Suppressor macrophage treated with lipopolysaccharide for 4 hours (primary cell): Measurements from ENCODE around the gene TMEM86B.
"Not testable (repeated sequence)": the region's sequence is repeated elsewhere in the genome, so short reads cannot be mapped to it uniquely, and the experiment has no call there.

Experiments
- DNase-seq: peaks from one replicate; pipeline ENCODE4 v3.0.0-alpha.2; 2020

TMEM86B gene

DNA sequence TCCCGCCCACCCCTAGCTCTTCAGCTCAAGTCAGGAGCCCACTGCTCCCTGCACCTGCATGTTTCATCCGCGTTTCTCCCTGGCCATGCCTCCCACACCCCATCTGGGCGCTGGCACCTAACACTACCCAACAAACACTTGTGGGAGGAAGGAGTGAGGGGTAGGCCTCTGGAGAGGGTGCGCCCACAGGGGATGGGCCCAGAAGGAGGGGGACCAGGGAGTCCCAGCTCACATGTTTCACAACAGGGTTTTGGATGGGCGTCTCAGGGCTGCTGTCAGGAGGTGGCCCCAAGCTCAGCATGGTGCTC, 12.1 kb upstream of the TMEM86B start:
- DNase-seq = no peak

- no peak for DNase-seq
Measured at GRCh38 chr19:55239004-55239403, 10.4 kb upstream of the TMEM86B start.

GRCh38 chr19:55238030-55238429, 9.5 kb upstream of the TMEM86B start:
- no peak for DNase-seq

DNA sequence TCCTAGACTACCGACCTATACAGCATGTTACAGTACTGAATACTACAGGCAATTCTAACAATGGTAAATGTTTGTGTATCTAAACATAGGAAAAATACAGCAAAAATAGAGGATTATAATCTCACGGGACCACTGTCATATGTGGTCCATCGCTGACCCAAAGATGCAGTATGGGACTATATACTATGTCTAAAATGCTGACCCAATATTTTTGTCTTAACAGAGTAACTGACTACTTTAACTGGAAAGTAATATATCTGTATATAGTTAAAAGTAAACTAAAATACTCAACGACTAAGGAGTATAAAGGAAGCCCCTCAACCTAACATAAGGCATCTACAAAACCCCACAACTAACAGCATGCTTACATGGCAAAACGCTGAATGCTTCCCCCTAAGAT, 4.4 kb upstream of the TMEM86B start:
- DNase-seq = no peak

- no peak for DNase-seq
Measured at GRCh38 chr19:55232286-55232602, 3.7 kb upstream of the TMEM86B start.

DNA sequence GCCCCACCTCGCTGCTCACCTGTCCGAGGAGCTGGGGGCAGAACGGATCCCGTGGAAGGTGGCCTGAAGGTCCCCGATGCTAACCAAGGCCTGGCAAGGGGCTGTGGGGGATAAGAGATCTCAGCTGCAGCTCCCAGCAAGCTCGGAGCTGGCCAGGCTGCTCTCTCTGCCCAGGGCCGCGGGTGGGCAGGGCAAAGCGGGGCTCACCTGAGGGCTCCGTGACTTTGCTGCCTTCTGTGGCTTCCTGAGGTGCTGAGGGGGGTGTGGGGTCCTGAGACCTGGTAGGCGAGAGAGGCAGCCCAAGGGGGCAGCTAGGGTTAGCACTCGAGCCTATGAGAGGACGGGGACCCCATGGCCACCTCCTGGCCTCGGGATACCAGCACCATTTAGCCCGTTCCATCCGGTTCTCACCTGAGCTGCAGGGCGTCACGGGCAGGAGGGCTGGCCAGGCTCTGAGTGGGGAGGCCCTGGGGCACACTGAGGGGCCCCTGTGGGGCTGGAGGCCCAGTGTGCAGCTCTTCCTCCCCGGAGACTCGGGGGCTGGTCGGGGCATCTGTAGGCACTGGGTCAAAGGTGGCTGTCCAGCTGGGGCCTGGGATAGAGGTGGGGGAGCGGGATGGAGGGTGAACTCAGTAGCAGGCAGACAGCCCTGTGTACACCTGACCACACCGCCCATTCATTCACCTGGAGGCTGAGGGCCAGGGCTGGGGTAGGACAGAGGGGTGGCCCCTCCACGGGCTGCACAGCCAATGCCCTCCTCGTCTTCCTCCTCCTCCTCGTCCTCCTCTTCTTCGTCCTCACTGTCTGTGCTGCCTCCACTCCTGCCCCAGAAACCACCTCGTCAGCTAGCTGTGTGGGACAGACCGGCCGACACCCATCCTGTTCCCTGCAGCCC, 3.1 kb upstream of the TMEM86B start:
- no peak for DNase-seq

DNA sequence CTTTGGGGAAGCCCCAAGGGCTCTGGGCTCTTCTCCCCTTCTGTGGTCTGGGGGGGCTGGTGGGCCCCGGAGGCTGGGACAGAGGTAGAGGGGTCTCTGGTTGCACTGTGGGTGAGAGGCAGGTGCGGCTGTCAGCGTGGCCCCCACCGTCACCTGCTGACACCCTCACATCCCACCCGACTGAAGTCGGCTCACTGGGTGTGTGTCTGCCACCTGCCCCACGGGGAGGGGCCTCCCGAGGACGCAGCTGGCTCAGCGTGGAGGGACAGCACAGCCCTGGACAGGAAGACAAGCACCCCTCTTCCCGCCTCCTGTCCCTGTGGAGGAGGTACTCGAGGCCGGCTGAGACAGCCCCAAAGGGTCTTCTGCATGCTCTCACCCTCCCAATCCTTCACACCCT, 2.2 kb upstream of the TMEM86B start:
- no peak for DNase-seq

- DNase-seq = no peak
Measured at GRCh38 chr19:55230329-55230728, 1.8 kb upstream of the TMEM86B start.

DNA sequence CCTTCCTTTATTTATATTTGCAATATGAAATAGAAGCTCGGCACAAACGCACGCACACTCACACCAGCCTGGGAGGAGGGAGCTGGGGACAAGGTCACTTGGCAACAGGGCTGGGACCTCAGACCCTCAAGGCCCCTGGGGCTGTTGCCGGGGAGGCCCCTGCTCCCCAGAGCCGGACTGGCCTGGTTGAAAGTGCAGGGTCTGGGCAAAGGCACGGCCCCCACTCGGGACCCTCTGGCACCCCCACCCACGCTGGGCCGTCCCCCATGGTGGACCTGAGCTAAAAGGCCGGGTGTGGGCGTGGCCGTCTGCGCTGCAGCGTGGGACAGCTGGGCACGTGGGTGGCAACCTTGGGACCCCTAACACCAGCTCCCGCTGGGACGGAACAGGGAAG, 1.2 kb upstream of the TMEM86B start:
- no peak for DNase-seq

DNA sequence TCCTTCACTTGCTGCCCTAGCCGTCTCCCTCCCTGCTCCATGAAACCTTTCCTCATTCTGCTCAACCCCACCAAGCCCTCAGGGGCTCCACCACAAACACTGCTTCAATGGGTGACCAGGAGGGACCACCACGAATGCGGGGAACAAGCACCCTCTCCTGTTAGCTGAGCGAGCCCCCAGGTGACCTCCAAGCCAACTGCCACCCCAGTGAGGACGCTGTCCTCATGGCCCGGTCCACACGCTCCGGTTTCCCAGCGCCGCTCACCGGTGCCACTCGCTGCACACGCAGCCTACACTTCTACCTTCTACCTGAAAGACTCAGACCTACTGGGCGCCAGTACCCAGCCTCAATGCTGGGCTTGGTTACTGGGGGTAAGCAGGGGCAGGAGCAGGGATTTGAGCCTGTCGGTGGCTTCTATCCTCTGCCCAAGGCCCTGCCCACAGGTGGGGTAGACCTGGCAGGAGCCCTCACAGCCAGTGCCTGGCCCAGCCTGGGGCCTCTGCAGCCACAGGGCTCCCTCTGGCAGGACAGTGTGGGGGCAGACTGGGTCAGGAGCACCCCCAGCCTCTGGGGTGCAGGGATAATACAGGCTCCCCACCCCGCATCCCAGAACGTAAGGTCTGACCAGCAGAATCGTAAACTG, 704 bp upstream of the TMEM86B start:
- DNase-seq = no peak

GRCh38 chr19:55228015-55228391, 560 bp downstream of the TMEM86B start:
- DNase-seq = no peak

GRCh38 chr19:55227241-55228014, 1.1 kb downstream of the TMEM86B start:
- no peak for DNase-seq

DNA sequence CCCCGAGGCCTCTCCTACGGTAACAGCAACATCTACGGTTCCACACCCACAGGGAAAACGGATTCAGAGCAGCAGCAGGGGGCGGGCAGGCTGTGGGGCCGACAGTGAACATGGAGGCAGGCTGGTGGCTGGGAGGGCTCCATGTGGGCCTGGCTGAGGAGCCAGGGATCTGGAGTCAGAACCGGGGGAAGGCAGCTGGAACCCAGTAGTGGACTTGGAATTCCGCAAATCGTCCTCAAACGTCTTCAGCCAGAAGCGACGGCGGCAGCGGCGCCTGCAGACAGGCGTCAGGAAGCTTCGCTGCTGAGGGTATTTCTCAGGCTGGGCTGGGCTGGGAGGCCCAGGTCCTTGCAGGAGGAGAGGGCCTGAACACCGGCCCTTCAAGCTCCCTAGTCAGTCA, 1.8 kb downstream of the TMEM86B start:
- DNase-seq = no peak

GRCh38 chr19:55226273-55226672, 2.3 kb downstream of the TMEM86B start:
- DNase-seq = no peak

DNA sequence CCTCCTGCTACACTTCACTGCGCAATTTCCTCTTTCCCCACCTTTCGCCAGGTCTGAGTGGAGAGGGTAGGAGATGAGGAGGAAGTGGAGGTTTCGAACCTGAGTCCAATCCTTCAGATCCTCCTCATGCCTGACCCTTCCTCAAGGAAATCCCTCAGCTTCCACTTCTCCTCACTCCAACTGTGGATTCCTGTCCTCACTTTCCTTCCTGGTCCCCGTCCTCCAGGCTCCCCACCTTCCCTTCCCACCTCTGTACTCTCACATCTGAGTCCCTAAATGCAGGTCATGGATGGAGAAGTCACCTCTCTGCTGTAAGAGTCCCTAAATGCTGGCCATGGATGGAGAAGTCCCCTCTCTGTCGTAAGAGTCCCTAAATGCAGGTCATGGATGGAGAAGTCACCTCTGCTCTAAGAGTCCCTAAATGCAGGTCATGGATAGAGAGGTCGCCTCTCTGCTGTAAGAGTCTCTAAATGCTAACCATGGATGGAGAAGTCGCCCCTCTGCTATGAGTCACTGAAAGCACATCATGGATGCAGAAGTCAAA, 3.1 kb downstream of the TMEM86B start:
- no peak for DNase-seq

GRCh38 chr19:55224679-55225414, 3.7 kb downstream of the TMEM86B start:
- not testable (repeated sequence) for DNase-seq

GRCh38 chr19:55224038-55224665, 4.4 kb downstream of the TMEM86B start:
- no peak for DNase-seq

DNA sequence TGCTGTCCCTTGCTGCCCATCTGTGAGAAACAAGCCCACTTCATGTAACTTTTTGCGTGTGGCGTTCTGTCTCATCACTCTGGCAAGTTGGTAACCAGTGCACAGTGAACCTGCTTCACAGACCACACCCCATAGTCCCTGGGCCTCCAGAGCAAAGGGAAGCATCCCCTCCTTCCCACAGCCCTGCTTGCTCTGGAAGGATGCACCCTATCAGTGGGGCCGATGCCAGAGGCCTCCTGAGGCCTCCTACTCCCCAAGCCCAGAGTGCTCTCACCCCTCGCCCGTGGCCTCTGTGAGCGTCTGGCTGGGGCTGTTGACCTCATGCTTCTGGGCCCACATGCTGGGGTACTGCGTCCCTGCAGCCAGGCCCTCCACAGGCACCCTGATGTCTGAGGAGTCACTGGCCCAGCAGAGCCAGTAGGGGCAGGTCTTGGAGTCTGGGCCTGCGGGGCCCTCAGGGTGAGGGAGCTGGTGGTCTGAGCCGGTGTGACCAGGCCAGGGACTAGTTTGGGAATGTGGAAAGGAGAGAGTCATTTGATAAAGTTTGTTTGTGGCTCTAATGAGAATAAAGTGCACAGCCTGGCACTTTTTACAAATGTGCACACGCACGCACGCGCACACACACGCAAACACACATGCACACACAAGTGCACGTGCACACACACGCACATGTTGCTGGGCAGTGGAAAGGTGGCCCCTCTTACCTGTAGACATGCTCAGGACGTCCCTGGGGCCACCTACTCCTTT, 5.1 kb downstream of the TMEM86B start:
- no peak for DNase-seq

GRCh38 chr19:55220525-55220924, 8.0 kb downstream of the TMEM86B start:
- no peak for DNase-seq

- DNase-seq = peak; percentile 94
Measured at GRCh38 chr19:55216461-55217198, 11.9 kb downstream of the TMEM86B start.

- DNase-seq = no peak
Measured at GRCh38 chr19:55213547-55213946, 15.0 kb downstream of the TMEM86B start.
